ENCODE measurements around the gene TSPAN19. TPM values are rescaled to one million over a fixed set of nuclear protein-coding genes. Genes with fewer than 3 reads are reported as not detected.
"Not testable (repeated sequence)": the region's sequence is repeated elsewhere in the genome, so short reads cannot be mapped to it uniquely, and the experiment has no call there.

Gene TSPAN19
- not detected in 2 replicates for total RNA-seq (2014; rRNA removed; shearing (Covaris generic))

- DNase-seq (ENCODE audit: low read depth): peak; percentile 73
Observed at GRCh38 chr12:85036234-85036707, at the start of gene TSPAN19, which contains the start of gene LRRIQ1. TSS of gene TSPAN19 (minus strand) at chr12:85036277. CDS start at chr12:85029946, 6,331 bp downstream. TSS of gene LRRIQ1 (plus strand) at chr12:85036351. CDS start at chr12:85038177, 1,826 bp downstream.

- DNase-seq (ENCODE audit: low read depth): no peak
Observed at GRCh38 chr12:85085066-85085465, 49.0 kb upstream of the TSPAN19 start.

- peak; percentile 63 for DNase-seq (ENCODE audit: low read depth)
Observed at GRCh38 chr12:85076688-85077430, 40.8 kb upstream of the TSPAN19 start.

- no peak for DNase-seq (ENCODE audit: low read depth)
Observed at GRCh38 chr12:85072826-85073225, 36.7 kb upstream of the TSPAN19 start.

- no peak for DNase-seq (ENCODE audit: low read depth)
Observed at GRCh38 chr12:85065837-85066482, 29.9 kb upstream of the TSPAN19 start.

GRCh38 chr12:85060916-85061315, 24.8 kb upstream of the TSPAN19 start:
- no peak for DNase-seq (ENCODE audit: low read depth)

- DNase-seq (ENCODE audit: low read depth): no peak
Observed at GRCh38 chr12:85059594-85059993, 23.5 kb upstream of the TSPAN19 start.

- DNase-seq (ENCODE audit: low read depth): no peak
Observed at GRCh38 chr12:85058339-85058738, 22.3 kb upstream of the TSPAN19 start.

- peak; percentile 20 for DNase-seq (ENCODE audit: low read depth)
Observed at GRCh38 chr12:85057370-85057963, 21.4 kb upstream of the TSPAN19 start.

GRCh38 chr12:85043829-85044228, 7.8 kb upstream of the TSPAN19 start:
- DNase-seq (ENCODE audit: low read depth): no peak

GRCh38 chr12:85041395-85041794, 5.3 kb upstream of the TSPAN19 start:
- no peak for DNase-seq (ENCODE audit: low read depth)

GRCh38 chr12:85036733-85037132, 656 bp upstream of the TSPAN19 start:
- no peak for DNase-seq (ENCODE audit: low read depth)

- DNase-seq (ENCODE audit: low read depth): peak; percentile 6
Observed at GRCh38 chr12:85029456-85029855, 6.6 kb downstream of the TSPAN19 start.

GRCh38 chr12:85018098-85018497, 18.0 kb downstream of the TSPAN19 start:
- no peak for DNase-seq (ENCODE audit: low read depth)

- DNase-seq (ENCODE audit: low read depth): no peak
Observed at GRCh38 chr12:85017618-85018017, 18.5 kb downstream of the TSPAN19 start.

- no peak for DNase-seq (ENCODE audit: low read depth)
Observed at GRCh38 chr12:85017133-85017532, 18.9 kb downstream of the TSPAN19 start.

GRCh38 chr12:85016413-85016812, 19.7 kb downstream of the TSPAN19 start:
- DNase-seq (ENCODE audit: low read depth): peak; percentile 69

- DNase-seq (ENCODE audit: low read depth): no peak
Observed at GRCh38 chr12:85007836-85008235, 28.2 kb downstream of the TSPAN19 start.

- no peak for DNase-seq (ENCODE audit: low read depth)
Observed at GRCh38 chr12:85006206-85006605, 29.9 kb downstream of the TSPAN19 start.

GRCh38 chr12:85005615-85006014, 30.5 kb downstream of the TSPAN19 start:
- no peak for DNase-seq (ENCODE audit: low read depth)

- not testable (repeated sequence) for DNase-seq (ENCODE audit: low read depth)
Observed at GRCh38 chr12:85005047-85005446, 31.0 kb downstream of the TSPAN19 start.

- no peak for DNase-seq (ENCODE audit: low read depth)
Observed at GRCh38 chr12:85004204-85004603, 31.9 kb downstream of the TSPAN19 start.
